HG02798 (cell line): ENCODE measurements around the gene ENDOD1.

Source experiments
- ATAC-seq: cut with Tn5 transposase; IDR thresholded peaks from one replicate; pipeline ENCODE4 v1.9.1; 2021; ENCODE audit warnings: mild to moderate bottlenecking; ENCODE audit not compliant: unreplicated experiment, poor library complexity

The ENDOD1 gene

DNA sequence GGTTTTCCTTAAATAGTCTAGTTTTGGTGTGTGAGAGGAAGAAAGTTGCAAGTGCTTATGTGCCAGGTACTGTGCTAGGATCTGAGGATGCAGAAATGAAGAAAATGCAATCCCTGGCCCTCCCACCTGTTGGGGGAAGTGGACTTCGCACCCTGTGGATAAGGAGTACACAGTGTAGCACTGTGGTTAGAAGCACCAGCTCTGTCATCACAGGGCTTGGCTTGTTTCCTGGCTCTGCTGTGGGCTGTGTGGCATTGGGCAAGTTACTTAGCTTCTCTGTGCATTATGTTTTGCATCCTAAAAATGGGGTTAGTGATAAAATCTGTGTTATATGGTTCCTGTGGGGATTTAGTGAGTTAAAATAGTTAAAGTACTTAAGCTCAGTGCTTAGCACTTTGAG is 68.2 kb downstream of the ENDOD1 start:
- no peak for ATAC-seq

GRCh38 chr11:95161248-95161647 is 71.6 kb downstream of the ENDOD1 start:
- no peak for ATAC-seq

DNA sequence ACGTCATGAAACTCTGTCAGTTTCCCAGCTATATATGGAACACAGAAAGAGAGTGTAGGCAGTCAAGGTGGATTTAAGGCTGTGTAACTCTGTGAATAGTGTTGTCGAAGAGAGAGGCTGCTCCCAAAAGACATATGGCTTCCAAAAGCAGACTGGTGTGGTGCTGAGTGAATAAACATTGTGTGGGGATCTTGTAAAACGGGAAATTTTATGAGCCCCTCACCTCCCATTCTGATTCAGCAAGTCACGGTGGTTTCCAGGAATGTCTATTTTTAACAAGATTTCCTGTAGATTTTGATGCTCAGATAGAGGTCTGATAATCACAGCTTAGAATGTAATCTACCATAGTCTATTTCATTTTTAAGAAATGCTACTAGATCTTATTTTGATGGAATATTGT is 73.5 kb downstream of the ENDOD1 start:
- ATAC-seq, result no peak

DNA sequence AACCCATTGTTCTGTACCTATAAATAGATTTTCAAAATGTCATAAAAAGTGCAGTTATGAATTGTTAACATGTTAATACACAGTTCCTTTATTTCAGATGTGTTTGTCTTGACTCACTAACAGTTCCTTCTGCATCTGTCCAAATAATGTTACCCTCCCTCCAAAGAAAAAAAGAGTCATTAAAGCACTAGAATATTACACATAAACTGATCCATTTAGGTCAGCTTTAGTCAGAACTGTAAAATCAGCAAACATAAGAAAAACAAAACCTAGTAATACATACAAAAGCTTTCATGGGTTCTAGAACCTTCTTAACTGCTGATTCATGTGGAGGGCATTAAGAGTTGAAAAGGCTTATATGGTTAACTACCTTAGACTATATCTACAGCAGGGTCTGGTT is 76.0 kb downstream of the ENDOD1 start:
- no peak for ATAC-seq

DNA sequence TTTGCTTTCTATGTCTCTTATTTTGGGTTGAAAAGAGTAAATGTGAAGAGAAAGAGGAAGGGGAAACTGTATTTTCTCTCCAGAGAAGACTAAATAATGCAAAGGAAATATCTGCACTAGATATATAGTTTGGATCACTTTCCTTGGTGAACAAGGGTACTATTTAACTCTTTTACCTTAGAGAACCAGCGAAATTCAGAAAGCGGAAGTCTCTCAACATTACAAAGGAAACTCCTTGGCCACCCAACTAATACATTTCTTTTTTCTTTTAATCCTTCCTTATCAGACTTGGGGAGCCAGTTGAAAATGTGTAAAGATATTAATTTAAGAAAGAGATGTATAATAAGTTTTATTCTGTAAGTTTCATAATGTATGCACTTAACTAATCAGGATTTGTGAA is 77.1 kb downstream of the ENDOD1 start:
- ATAC-seq, result no peak

DNA sequence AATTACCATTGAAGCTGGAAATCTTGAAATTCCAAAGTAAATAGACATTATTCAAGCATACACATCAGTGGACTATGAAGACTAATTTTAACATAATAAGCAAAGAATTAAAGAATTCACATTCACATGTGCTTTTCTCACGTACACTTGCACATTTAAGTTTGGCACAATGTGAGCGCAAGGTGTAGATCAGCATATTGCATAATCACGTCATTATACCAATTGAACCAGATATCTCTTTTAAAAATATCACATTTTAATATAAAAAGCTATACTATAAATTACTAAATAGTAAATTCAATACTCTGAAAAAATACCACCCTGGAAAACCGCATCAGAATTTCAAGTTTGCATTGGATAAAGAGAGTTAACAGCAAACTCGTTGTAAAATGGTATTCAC is 80.6 kb downstream of the ENDOD1 start:
- ATAC-seq, result no peak

- ATAC-seq, result no peak
Measured at GRCh38 chr11:95175818-95176380, 86.3 kb downstream of the ENDOD1 start.
